Thyroid gland (tissue), 4 donors: ENCODE measurements around the gene APBB2. TPM values are rescaled to one million over a fixed set of nuclear protein-coding genes. Genes with fewer than 3 reads are reported as not detected.

ENCODE experiments used
- DNase-seq, 2 donors: peaks; one replicate each; pipeline ENCODE4 v3.0.0-alpha.2; 2019
- H3K27ac ChIP-seq, 3 donors: fragments of 200-600 bp; sonication (generic); 1 replicate in 2 of 3; 2 replicates in 1 of 3; pipeline ENCODE4 v1.5.1; 2016 to 2019; ENCODE audit warnings: mild to moderate bottlenecking in 1 of 3, moderate library complexity in 1 of 3
- H3K27me3 ChIP-seq: fragments of 200-600 bp; sonication (generic); one replicate; pipeline ENCODE4 v1.5.1; 2019
- H3K36me3 ChIP-seq, 2 donors: fragments of 200-600 bp; sonication (generic); one replicate each; pipeline ENCODE4 v1.5.1; 2016 to 2019
- H3K4me1 ChIP-seq, 2 donors: fragments of 200-600 bp; sonication (generic); one replicate each; pipeline ENCODE4 v1.5.1; 2017 to 2019
- H3K4me3 ChIP-seq, 3 donors: fragments of 200-600 bp; sonication (generic); replicated peaks in 1 of 3; 1 replicate in 2 of 3; 2 replicates in 1 of 3; pipeline ENCODE4 v1.5.1; 2016; ENCODE audit warnings: mild to moderate bottlenecking in 1 of 3
- H3K9me3 ChIP-seq: fragments of 200-600 bp; sonication (generic); one replicate; pipeline ENCODE4 v1.5.1; 2017
- CTCF ChIP-seq, 6 experiments: fragments of 200-600 bp in 3 of 6; fragments of 450-650 bp in 3 of 6; sonication (generic) in 3 of 6; IDR thresholded peaks; one replicate each; pipeline ENCODE4 v1.5.1; 2016 to 2019; ENCODE audit warnings: antibody characterized with exemption in 6 of 6, mild to moderate bottlenecking in 2 of 6, inconsistent platforms in 1 of 6, moderate library complexity in 1 of 6
- POLR2A ChIP-seq, 2 donors: fragments of 450-650 bp; IDR thresholded peaks; one replicate each; pipeline ENCODE4 v1.6.1; 2017; ENCODE audit warnings: antibody characterized with exemption in 2 of 2, mild to moderate bottlenecking in 2 of 2, moderate library complexity in 1 of 2
- WGBS, 2 donors: methylation state at CpG; one replicate each; pipeline ENCODE4 v1.1.5; 2017; 5-methylcytosine and 5-hydroxymethylcytosine counted together
- intact Hi-C: fragments of 100-400 bp; cut with DNase I; formaldehyde crosslinking; loops from one replicate; pipeline ENCODE4 v1.15.1; 2023
- total RNA-seq, 4 donors: library from RNA; depleted of rRNA; stranded (reverse); fragments of >200 nt; gene quantifications; one replicate each; pipeline ENCODE4 v1.2.3, GENCODE V29; 2016

The APBB2 gene
- total RNA-seq, 4 donors from 2014 or later = 174 to 253 (median 199) TPM

- H3K9me3 ChIP-seq = no peaks in the 10 kb centered on the region
- DNase-seq = no peak
- intact Hi-C loops = no loop called here
- peaks cover 9 to 37% of the 10 kb centered on the region in 2 donors for H3K36me3 ChIP-seq
- 93 to 96% methylated on average over 5 of the region's 5 CpGs for WGBS, 2 donors
- TF ChIP-seq POLR2A (IDR thresholded peaks at IDR 0.05) = no peak
- no peak for TF ChIP-seq CTCF (IDR thresholded peaks at IDR 0.05)
- no peak overlapping the region for H3K27ac ChIP-seq
- H3K27me3 ChIP-seq = no peaks in the 10 kb centered on the region
- H3K4me1 ChIP-seq = no peaks in the 10 kb centered on the region
- H3K4me3 ChIP-seq = no peak overlapping the region
Observed at GRCh38 chr4:40888933-40889332, 325.4 kb downstream of the APBB2 start.

GRCh38 chr4:40887764-40888131 lies 326.6 kb downstream of the APBB2 start:
- no peak overlapping the region for H3K4me3 ChIP-seq
- H3K27me3 ChIP-seq = no peaks in the 10 kb centered on the region
- H3K36me3 ChIP-seq = peaks cover 3 to 34% of the 10 kb centered on the region in 2 donors
- no peaks in the 10 kb centered on the region for H3K4me1 ChIP-seq
- no peak for DNase-seq
- intact Hi-C loops = no loop called here
- TF ChIP-seq POLR2A (IDR thresholded peaks at IDR 0.05) (no peak), CTCF (IDR thresholded peaks at IDR 0.05) (no peak)
- H3K27ac ChIP-seq = no peak overlapping the region
- no peaks in the 10 kb centered on the region for H3K9me3 ChIP-seq
- WGBS, 2 donors = 79 to 88% methylated on average over 10 of the region's 10 CpGs

- Histone ChIP-seq H3K27me3 (no peaks in the 10 kb centered on the region), H3K27ac (no peak overlapping the region), H3K4me3 (no peak overlapping the region), H3K4me1 (no peaks in the 10 kb centered on the region), H3K9me3 (no peaks in the 10 kb centered on the region), H3K36me3 (peaks cover 2 to 30% of the 10 kb centered on the region in 2 donors)
- intact Hi-C loops = no loop called here
- no peak for DNase-seq
- WGBS, 2 donors = 87 to 91% methylated on average over 7 of the region's 7 CpGs
- no peak for TF ChIP-seq CTCF (IDR thresholded peaks at IDR 0.05)
- no peak for TF ChIP-seq POLR2A (IDR thresholded peaks at IDR 0.05)
Observed at GRCh38 chr4:40886931-40887763, 327.2 kb downstream of the APBB2 start.

GRCh38 chr4:40881851-40882250 lies 332.5 kb downstream of the APBB2 start:
- WGBS, 2 donors = 89 to 94% methylated on average over 4 of the region's 4 CpGs

More at GRCh38 chr4:40881851-40882250, 332.5 kb downstream of the APBB2 start:
- intact Hi-C loops = no loop called here
- no peaks in the 10 kb centered on the region for H3K27me3 ChIP-seq
- DNase-seq = no peak
- TF ChIP-seq CTCF (IDR thresholded peaks at IDR 0.05) = no peak
- TF ChIP-seq POLR2A (IDR thresholded peaks at IDR 0.05) = no peak
- peaks cover 10 to 11% of the 10 kb centered on the region in 2 donors for H3K36me3 ChIP-seq
- H3K27ac ChIP-seq = no peak overlapping the region
- no peak overlapping the region for H3K4me3 ChIP-seq
- no peaks in the 10 kb centered on the region for H3K9me3 ChIP-seq
- no peaks in the 10 kb centered on the region for H3K4me1 ChIP-seq
